HCT116 (cell line): ENCODE data around the gene LIPG. TPM values are rescaled to one million over a fixed set of nuclear protein-coding genes. Genes with fewer than 3 reads are reported as not detected.

Experiments
- ATAC-seq: fragments of 200-7000 bp; cut with Tn5 transposase; 2 replicates; pipeline ENCODE4 v1.9.1; 2020; ENCODE audit warnings: mild to moderate bottlenecking, moderate library complexity
- BruUV-seq: library from RNA; stranded (reverse); fragments of 400-500 nt; replicated peaks from 2 replicates; lab custom pipeline; 2021; lab: Mats Ljungman, UMichigan
- CTCF ChIA-PET: fragments of 300-600 bp; sonication (Branson Sonifier 250); formaldehyde crosslinking; loops from one replicate; lab custom pipeline; 2021; ENCODE audit warnings: antibody characterized with exemption; lab: Charles Lee
- POLR2A ChIA-PET: fragments of 300-600, 350-600 bp; sonication (Branson Sonifier 250); formaldehyde crosslinking; loops from one replicate; lab custom pipeline; 2021; ENCODE audit warnings: antibody characterized with exemption; lab: Charles Lee
- RAD21 ChIA-PET, 2 experiments: fragments of 300-600 bp; sonication (Branson Sonifier 250); formaldehyde crosslinking; loops; one replicate each; lab custom pipeline; 2023; ENCODE audit warnings: low total read pairs in 2 of 2; ENCODE audit not compliant: uncharacterized antibody in 2 of 2, unreplicated experiment in 2 of 2, low non-redundant PET in 1 of 2; lab: Charles Lee
- DNase-seq: peaks from one replicate; pipeline ENCODE4 v3.0.0-alpha.2; 2010; ENCODE audit warnings: low read depth, low spot score
- H2AFZ ChIP-seq: fragments of 200-600 bp; shearing (Covaris generic), sonication (generic); 2 replicates; pipeline ENCODE4 v1.6.1; 2017; ENCODE audit warnings: low read depth, mixed run types, mixed read lengths, antibody characterized with exemption, low read length; ENCODE audit not compliant: poor library complexity, severe bottlenecking
- H3K27ac ChIP-seq: 2 replicates; pipeline ENCODE4 v1.5.1; 2012; ENCODE audit warnings: low read depth, low read length
- H3K27me3 ChIP-seq: fragments of 200-600 bp; sonication (generic); 2 replicates; pipeline ENCODE4 v1.6.1; 2016; ENCODE audit warnings: mixed run types, low read length, mixed read lengths; ENCODE audit not compliant: insufficient read depth
- H3K36me3 ChIP-seq, 2 experiments: fragments of 200-500 bp in 1 of 2; fragments of 200-600 bp in 1 of 2; sonication (Bioruptor generic) in 1 of 2; sonication (generic) in 1 of 2; 2 replicates each; pipeline versions ENCODE4 v1.5.1 to v1.6.1; 2014 to 2016; ENCODE audit warnings: low read length in 2 of 2, inconsistent platforms in 1 of 2, mixed read lengths in 1 of 2, mixed run types in 1 of 2; ENCODE audit not compliant: insufficient read depth in 2 of 2, control insufficient read depth in 1 of 2
- H3K4me1 ChIP-seq, 2 experiments: fragments of 200-600 bp in 1 of 2; sonication (generic) in 1 of 2; 2 replicates each; pipeline versions ENCODE4 v1.5.1 to v1.6.1; 2012 to 2017; ENCODE audit warnings: low read length in 2 of 2, inconsistent platforms in 1 of 2, mild to moderate bottlenecking in 1 of 2, mixed read lengths in 1 of 2, mixed run types in 1 of 2, moderate library complexity in 1 of 2; ENCODE audit not compliant: insufficient read depth in 2 of 2, control insufficient read depth in 1 of 2
- H3K4me2 ChIP-seq: fragments of 200-600 bp; sonication (generic); 2 replicates; pipeline ENCODE4 v1.6.1; 2017; ENCODE audit warnings: mixed run types, low read length, mixed read lengths
- H3K4me3 ChIP-seq, 2 experiments: fragments of 200-600 bp in 1 of 2; sonication (generic) in 1 of 2; replicated peaks in 1 of 2; 2 replicates each; pipeline ENCODE4 v1.5.1; 2011 to 2016; ENCODE audit warnings: low read length in 2 of 2, control low read depth in 1 of 2, low read depth in 1 of 2, mild to moderate bottlenecking in 1 of 2, mixed read lengths in 1 of 2, mixed run types in 1 of 2
- H3K79me2 ChIP-seq: fragments of 200-600 bp; sonication (generic); 2 replicates; pipeline ENCODE4 v1.6.1; 2017; ENCODE audit warnings: mild to moderate bottlenecking, mixed run types, low read length, moderate library complexity, mixed read lengths; ENCODE audit not compliant: insufficient read depth
- H3K9ac ChIP-seq: fragments of 200-600 bp; sonication (generic); 2 replicates; pipeline ENCODE4 v1.6.1; 2016; ENCODE audit warnings: low read length, mixed read lengths
- H3K9me2 ChIP-seq: fragments of 200-600 bp; sonication (generic), shearing (Covaris generic); 2 replicates; pipeline ENCODE4 v1.6.1; 2017; ENCODE audit warnings: mixed run types, mild to moderate bottlenecking, moderate library complexity; ENCODE audit not compliant: insufficient read depth
- H3K9me3 ChIP-seq, 2 experiments: fragments of 200-500 bp in 1 of 2; fragments of 200-600 bp in 1 of 2; sonication (Bioruptor generic) in 1 of 2; sonication (generic) in 1 of 2; 2 replicates each; pipeline ENCODE4 v1.6.1; 2014 to 2017; ENCODE audit warnings: low read length in 2 of 2, mixed read lengths in 2 of 2, inconsistent platforms in 1 of 2, low read depth in 1 of 2, mild to moderate bottlenecking in 1 of 2, mixed run types in 1 of 2, moderate library complexity in 1 of 2; ENCODE audit not compliant: control insufficient read depth in 1 of 2, insufficient read depth in 1 of 2
- H4K20me1 ChIP-seq: fragments of 200-600 bp; sonication (generic), shearing (Covaris generic); 2 replicates; pipeline ENCODE4 v1.6.1; 2017; ENCODE audit warnings: mixed run types, mild to moderate bottlenecking, moderate library complexity; ENCODE audit not compliant: insufficient read depth
- CBX3 ChIP-seq: IDR thresholded peaks from 2 replicates; pipeline ENCODE4 v1.6.1; 2012; ENCODE audit warnings: low read depth
- EZH2phosphoT487 ChIP-seq: fragments of 200-600 bp; IDR thresholded peaks from 2 replicates; pipeline ENCODE4 v1.6.1; 2018; ENCODE audit warnings: antibody characterized with exemption, borderline replicate concordance
- FOSL1 ChIP-seq: IDR thresholded peaks from 2 replicates; pipeline ENCODE4 v1.6.1; 2012; ENCODE audit warnings: low read depth
- JUND ChIP-seq: IDR thresholded peaks from 2 replicates; pipeline ENCODE4 v1.6.1; 2012
- POLR2AphosphoS5 ChIP-seq: IDR thresholded peaks from 2 replicates; pipeline ENCODE4 v1.6.1; 2011; ENCODE audit warnings: mild to moderate bottlenecking, low read depth, low read length, moderate library complexity
- SIN3A ChIP-seq: IDR thresholded peaks from 2 replicates; pipeline ENCODE4 v1.6.1; 2012; ENCODE audit warnings: low read depth
- SRF ChIP-seq: IDR thresholded peaks from 2 replicates; pipeline ENCODE4 v1.6.1; 2012; ENCODE audit warnings: low read depth
- TCF7L2 ChIP-seq: IDR thresholded peaks from 2 replicates; pipeline ENCODE4 v1.7.0; 2011; ENCODE audit warnings: borderline replicate concordance, inconsistent platforms; ENCODE audit not compliant: insufficient read depth, insufficient read length; ENCODE audit errors: extremely low read depth
- ZNF274 ChIP-seq: fragments of 200-500 bp; sonication (Bioruptor generic); IDR thresholded peaks from 2 replicates; pipeline ENCODE4 v1.6.1; 2014; ENCODE audit warnings: mild to moderate bottlenecking, low read depth, low read length, inconsistent platforms
- intact Hi-C: fragments of 100-400 bp; cut with micrococcal nuclease; formaldehyde crosslinking; loops from 2 replicates; pipeline ENCODE4 v1.10.0; 2022
- total RNA-seq: library from RNA; stranded (reverse); gene quantifications from one replicate; pipeline ENCODE4 v1.2.1, GENCODE V29; 2021; ENCODE audit not compliant: unreplicated experiment
- TF ChIP-seq, protein P1 (sequence below): IDR thresholded peaks from 2 replicates; pipeline ENCODE4 v1.6.1; 2012
- TF ChIP-seq, protein P2 (sequence below), 3 experiments: fragments of 200-600 bp in 1 of 3; sonication (generic) in 1 of 3; IDR thresholded peaks in 2 of 3; conservative IDR thresholded peaks in 1 of 3; 2 replicates each; pipeline ENCODE4 v1.5.1; 2012 to 2017; ENCODE audit warnings: low read depth in 2 of 3, low read length in 2 of 3, antibody characterized with exemption in 1 of 3, borderline replicate concordance in 1 of 3, control low read depth in 1 of 3, mild to moderate bottlenecking in 1 of 3, mixed read lengths in 1 of 3, mixed run types in 1 of 3, moderate library complexity in 1 of 3; ENCODE audit not compliant: insufficient read depth in 1 of 3
- TF ChIP-seq, protein P3 (sequence below): IDR thresholded peaks from 2 replicates; pipeline ENCODE4 v1.6.1; 2012; ENCODE audit warnings: low read depth

The LIPG gene
- total RNA-seq, 1 experiment from 2014 or later = 2.6 TPM

DNA sequence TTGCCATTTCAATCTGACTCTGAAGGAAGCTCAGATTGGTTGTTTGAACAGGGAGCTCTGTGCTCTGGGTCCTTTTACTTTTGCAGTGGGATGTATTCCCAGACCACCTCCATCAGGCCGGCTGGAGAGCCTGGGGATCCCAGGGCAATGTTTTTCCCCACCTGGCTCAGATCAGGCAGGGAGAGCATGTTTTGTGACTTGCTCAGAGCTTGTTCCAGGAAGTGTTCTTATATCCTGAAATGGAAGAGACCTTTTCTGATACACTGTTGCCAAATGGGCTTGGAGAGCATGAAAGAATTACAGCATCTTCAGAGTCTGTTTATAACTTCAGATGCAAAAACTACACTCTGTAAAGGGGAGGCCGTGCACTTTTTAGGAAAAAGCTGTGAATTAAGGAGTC, 56.0 kb downstream of the LIPG start:
- no peak overlapping the region for H3K4me3 ChIP-seq
- BruUV-seq = no TSS peak
- H3K4me1 ChIP-seq = peaks cover 0 to 5% of the 10 kb centered on the region in 2 experiments; a peak in 2 of 4 replicates
- DNase-seq = no peak
- no peaks in the 10 kb centered on the region for H3K36me3 ChIP-seq
- POLR2A ChIA-PET = no interaction called here
- H2AFZ ChIP-seq = no peak overlapping the region
- ATAC-seq = no peak
- no peak overlapping the region for H3K27ac ChIP-seq
- intact Hi-C loops = no loop called here
- peaks cover 9% of the 10 kb centered on the region; the same call in 1 of the 2 replicates for H3K27me3 ChIP-seq
- no peaks in the 10 kb centered on the region for H3K79me2 ChIP-seq
- no peak overlapping the region for H3K4me2 ChIP-seq
- TF ChIP-seq CBX3 (no peak), EZH2phosphoT487 (no peak), ZNF274 (no peak), JUND (no peak), SIN3A (no peak), TCF7L2 (no peak)
- TF ChIP-seq, protein P1, sequence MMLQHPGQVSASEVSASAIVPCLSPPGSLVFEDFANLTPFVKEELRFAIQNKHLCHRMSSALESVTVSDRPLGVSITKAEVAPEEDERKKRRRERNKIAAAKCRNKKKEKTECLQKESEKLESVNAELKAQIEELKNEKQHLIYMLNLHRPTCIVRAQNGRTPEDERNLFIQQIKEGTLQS = no peak
- TF ChIP-seq, all 23 proteins: peak for 0
- ChIA-PET CTCF (no interaction called here), RAD21 (no interaction called here)
- no peaks in the 10 kb centered on the region for H3K9me3 ChIP-seq
- no peaks in the 10 kb centered on the region for H3K9me2 ChIP-seq
- H4K20me1 ChIP-seq = no peaks in the 10 kb centered on the region
- H3K9ac ChIP-seq = no peak overlapping the region

- ChIA-PET POLR2A (no interaction called here), CTCF (no interaction called here), RAD21 (no interaction called here)
- Histone ChIP-seq H3K27ac (no peak overlapping the region), H3K36me3 (no peaks in the 10 kb centered on the region), H3K4me1 (peaks cover 0 to 2% of the 10 kb centered on the region in 2 experiments; a peak in 2 of 4 replicates), H3K79me2 (no peaks in the 10 kb centered on the region), H3K4me2 (no peak overlapping the region), H3K9me3 (no peaks in the 10 kb centered on the region), H3K9me2 (no peaks in the 10 kb centered on the region), H3K9ac (no peak overlapping the region), H3K27me3 (peaks cover 6% of the 10 kb centered on the region; the same call in 1 of the 2 replicates), H2AFZ (no peak overlapping the region), H3K4me3 (no peak overlapping the region), H4K20me1 (no peaks in the 10 kb centered on the region)
- DNase-seq (no peak), ATAC-seq (no peak)
- no TSS peak for BruUV-seq
- intact Hi-C loops = no loop called here
- no peak for TF ChIP-seq SRF
- TF ChIP-seq POLR2AphosphoS5 = no peak
- TF ChIP-seq SIN3A = no peak
- TF ChIP-seq, protein P2, sequence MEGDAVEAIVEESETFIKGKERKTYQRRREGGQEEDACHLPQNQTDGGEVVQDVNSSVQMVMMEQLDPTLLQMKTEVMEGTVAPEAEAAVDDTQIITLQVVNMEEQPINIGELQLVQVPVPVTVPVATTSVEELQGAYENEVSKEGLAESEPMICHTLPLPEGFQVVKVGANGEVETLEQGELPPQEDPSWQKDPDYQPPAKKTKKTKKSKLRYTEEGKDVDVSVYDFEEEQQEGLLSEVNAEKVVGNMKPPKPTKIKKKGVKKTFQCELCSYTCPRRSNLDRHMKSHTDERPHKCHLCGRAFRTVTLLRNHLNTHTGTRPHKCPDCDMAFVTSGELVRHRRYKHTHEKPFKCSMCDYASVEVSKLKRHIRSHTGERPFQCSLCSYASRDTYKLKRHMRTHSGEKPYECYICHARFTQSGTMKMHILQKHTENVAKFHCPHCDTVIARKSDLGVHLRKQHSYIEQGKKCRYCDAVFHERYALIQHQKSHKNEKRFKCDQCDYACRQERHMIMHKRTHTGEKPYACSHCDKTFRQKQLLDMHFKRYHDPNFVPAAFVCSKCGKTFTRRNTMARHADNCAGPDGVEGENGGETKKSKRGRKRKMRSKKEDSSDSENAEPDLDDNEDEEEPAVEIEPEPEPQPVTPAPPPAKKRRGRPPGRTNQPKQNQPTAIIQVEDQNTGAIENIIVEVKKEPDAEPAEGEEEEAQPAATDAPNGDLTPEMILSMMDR (IDR thresholded peaks at IDR 0.05 in 2 of 3, conservative IDR thresholded peaks at IDR 0.05 in 1 of 3; ENCODE audit: borderline replicate concordance in 1 of 3, insufficient read depth in 1 of 3, low read depth in 2 of 3, low read length in 2 of 3) = no peak
- TF ChIP-seq FOSL1 = no peak
- TF ChIP-seq, protein P1 = no peak
- TF ChIP-seq, protein P3, sequence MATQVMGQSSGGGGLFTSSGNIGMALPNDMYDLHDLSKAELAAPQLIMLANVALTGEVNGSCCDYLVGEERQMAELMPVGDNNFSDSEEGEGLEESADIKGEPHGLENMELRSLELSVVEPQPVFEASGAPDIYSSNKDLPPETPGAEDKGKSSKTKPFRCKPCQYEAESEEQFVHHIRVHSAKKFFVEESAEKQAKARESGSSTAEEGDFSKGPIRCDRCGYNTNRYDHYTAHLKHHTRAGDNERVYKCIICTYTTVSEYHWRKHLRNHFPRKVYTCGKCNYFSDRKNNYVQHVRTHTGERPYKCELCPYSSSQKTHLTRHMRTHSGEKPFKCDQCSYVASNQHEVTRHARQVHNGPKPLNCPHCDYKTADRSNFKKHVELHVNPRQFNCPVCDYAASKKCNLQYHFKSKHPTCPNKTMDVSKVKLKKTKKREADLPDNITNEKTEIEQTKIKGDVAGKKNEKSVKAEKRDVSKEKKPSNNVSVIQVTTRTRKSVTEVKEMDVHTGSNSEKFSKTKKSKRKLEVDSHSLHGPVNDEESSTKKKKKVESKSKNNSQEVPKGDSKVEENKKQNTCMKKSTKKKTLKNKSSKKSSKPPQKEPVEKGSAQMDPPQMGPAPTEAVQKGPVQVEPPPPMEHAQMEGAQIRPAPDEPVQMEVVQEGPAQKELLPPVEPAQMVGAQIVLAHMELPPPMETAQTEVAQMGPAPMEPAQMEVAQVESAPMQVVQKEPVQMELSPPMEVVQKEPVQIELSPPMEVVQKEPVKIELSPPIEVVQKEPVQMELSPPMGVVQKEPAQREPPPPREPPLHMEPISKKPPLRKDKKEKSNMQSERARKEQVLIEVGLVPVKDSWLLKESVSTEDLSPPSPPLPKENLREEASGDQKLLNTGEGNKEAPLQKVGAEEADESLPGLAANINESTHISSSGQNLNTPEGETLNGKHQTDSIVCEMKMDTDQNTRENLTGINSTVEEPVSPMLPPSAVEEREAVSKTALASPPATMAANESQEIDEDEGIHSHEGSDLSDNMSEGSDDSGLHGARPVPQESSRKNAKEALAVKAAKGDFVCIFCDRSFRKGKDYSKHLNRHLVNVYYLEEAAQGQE = no peak
- TF ChIP-seq EZH2phosphoT487 = no peak
Measured at GRCh38 chr18:49618742-49619681, 57.2 kb downstream of the LIPG start.
